ENCODE measurements around the gene VEGFB.
A peak's percentile ranks its signal among the peaks of the same experiment; 100 is the strongest.

Gene VEGFB

DNA sequence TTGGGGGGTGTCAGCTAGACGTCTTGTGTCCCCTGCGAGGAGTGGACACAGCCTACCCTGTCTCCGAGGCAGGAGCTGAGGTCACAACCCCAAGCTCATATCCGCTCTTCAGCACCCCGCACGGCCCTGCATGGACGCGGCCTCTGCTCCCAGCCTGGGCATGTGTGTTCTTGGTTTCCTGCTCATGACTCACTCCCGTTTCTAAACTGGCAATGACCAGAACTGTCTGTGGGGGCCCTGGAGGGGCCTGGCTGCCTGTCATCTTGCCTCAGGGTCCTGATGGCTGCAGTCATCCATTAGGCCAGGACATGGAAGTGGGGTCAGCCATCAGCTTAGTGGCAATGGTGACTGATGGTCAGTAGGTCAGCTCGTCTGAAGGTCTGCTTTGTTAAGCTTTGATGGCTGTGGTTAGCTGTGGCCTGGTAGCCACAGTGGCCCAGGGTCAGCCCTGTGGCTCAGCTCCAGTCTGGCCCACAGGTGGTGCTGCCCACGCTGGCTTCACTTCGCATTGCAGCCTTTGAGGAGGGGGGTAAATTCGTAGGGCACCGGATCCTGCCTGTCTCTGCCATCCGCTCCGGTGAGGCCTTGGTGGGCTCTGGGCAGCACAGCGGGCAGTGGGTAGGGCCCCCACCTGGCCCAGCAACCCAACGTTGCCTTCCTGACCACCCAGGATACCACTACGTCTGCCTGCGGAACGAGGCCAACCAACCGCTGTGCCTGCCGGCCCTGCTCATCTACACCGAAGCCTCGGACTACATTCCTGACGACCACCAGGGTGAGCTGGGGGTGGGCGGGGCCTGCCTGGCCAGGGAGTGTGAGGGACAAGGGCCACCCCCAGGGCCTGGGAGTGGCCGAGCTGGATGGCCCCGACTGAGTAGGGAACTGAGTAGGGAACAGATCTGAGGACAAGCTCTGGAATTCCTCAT lies 28.9 kb downstream of the VEGFB start:
- no peak for DNase-seq

GRCh38 chr11:64263947-64264317 lies 29.5 kb downstream of the VEGFB start:
- DNase-seq = no peak

DNA sequence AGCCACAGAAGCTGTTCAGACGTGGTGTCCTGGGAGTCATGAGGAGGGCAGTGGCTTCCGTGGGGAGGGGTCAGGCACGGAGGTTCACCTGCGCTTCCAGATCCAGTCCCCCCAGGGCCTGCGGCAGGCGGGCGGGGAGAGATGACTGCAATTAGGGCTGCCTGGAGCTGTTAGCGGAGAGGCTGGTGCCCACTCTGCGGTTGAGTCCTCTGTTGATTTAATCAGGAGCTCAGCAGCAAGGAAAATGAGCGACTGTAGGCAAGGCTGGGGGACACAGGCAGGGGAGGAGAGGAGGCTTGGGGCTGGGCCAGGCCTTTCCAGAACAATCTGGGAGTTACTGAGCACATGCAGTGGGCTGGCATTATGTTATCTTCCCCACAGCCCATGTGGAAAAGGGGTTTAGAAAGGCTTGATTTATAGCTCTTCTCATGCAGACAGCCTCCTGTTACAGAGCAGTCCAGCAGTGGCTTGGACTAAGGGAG lies 30.0 kb downstream of the VEGFB start:
- no peak for DNase-seq

- no peak for DNase-seq
These were observed 31.1 kb downstream of the VEGFB start for GRCh38 chr11:64265176-64266160.

DNA sequence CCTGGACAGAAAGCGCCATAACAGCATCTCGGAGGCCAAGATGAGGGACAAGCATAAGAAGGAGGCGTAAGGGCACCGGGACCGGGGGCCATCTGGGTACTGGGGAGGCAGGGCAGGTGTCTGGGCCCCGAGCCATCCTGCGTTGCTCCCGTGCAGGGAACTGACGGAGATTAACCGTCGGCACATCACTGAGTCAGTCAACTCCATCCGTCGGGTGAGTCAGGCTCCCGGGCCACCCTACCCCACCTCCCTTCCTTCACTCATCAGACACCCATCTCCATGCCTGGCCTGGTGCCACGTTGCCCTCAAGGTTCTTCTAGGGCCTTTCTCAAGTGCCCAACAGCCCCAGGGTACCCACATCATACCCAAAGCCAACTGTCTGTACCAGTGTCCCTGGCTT lies 32.0 kb downstream of the VEGFB start:
- no peak for DNase-seq

DNA sequence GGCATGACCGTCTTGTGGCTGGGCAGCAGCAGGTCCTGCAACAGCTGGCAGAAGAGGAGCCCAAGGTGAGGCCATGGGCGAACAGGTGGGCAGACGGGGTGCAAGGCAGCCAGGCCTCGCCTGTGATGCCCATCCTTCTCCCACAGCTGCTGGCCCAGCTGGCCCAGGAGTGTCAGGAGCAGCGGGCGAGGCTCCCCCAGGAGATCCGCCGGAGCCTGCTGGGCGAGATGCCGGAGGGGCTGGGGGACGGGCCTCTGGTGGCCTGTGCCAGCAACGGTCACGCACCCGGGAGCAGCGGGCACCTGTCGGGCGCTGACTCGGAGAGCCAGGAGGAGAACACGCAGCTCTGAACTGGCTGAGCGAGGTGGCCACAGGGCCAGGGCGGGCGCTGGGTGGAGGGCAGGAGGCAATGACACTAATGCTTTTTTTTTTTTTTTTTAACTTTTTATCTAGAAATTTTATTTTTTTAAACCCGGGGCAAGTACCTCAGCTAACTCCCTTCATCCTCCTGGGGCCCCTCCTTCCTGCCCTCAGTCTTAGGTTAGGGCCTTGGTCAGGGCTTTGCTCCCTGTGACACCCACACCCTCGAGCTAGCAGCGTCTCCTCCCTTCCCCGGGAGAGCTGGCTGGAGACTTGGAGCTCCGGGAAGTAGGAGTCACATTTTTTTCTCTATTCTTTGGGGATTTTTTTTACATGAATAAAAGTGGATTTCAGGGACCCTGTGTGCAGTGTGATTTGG lies 33.0 kb downstream of the VEGFB start:
- DNase-seq = no peak

DNA sequence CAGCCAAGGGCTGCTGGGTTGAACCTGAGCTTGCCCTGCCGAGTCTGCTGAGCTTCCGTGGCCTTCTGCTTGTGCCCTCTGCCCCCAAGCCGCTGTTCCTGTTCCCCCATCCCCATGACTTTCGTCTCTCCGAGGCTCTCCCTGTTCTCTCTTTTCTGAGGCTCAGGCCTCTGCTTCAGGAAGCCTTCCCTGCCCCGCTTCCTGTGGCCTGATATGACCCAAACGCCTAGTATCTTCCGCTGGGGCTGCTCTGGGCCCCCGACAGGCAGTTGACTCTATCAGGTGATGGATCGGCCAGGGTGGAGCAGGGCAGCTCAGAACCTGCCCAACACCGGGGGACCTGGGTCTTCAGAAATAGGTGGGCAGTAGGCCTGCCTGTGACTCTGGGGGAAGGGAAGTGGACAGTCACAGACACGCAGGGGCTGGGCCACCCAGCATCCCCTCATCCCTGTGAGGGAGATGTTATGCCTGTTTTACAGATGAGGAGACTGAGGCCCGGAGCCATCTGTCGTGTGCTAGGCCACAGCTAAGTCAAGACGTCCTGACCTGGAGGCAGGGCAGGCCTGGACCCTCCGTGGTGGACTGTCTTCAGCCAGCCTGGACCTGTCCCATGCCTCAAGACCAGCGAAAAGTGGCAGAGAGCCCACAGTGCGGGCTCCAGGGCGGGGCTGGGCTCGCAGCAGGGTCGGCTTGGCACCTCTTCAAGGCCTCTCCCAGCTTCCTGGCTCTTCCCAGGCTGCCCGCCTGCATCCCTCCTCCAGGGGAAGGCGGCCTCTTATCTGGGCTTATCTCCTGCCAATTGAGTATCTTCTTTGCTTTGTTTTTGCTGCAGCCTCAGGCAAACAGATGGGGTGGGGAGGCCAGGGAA lies 33.9 kb downstream of the VEGFB start:
- no peak for DNase-seq

- DNase-seq = no peak
These were observed 34.6 kb downstream of the VEGFB start for GRCh38 chr11:64268893-64269539.

GRCh38 chr11:64269540-64270220 lies 35.3 kb downstream of the VEGFB start:
- peak; percentile 96 for DNase-seq

DNA sequence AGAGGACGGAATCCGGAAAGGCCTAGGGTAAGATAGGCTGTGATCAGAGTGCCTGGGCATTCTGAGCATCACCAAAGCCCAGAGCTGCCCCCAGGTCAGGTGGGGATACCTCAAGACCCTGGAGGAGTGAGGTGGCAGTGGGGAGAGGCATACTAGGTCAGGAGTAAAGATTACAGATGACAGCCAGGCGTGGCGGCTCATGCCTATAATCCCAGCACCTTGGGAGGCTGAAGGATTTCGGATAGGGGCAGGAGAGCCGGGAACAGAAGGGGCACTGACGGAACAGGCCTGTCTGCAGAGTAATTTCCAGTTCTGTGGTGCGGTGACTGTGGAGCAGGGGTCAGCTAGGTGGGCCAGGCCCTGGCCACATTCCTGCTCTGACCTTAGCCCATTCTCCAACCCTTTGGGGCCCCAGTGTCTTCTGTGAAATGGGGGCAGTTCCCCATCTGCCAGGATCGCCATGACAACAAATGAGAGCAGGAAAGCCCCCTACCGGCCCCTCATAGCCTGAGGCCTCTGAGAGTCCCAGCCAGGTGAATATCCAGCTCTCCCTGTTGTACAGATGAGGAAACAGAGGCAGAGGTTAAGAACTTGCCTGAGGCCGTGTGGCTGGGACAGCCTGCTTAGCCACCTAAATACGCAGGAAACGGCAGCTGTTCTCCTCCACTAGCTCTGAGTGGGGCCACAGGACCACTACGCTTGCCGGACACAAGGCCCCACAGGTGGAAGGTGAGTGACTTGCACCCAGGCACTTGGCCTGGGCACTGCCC lies 40.8 kb downstream of the VEGFB start:
- no peak for DNase-seq

DNA sequence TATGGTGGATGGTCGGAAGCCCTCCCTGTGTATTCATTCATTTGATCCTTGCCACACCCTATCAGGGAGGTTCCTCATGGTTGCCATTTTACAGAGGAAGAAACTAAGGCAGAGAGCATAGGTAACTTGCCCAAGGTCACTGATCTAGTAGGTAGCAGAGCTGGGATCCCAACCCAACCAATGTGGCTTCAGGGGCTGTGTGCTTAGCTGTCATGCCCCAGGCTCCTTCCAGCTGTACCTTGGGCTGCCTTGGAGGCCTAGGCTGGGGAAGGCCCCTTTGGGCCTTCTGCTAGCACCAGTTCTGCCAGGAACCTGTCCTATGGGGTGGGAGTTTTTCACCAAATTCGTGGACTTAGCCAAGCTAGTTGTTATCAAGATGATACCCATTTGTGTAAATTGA lies 41.5 kb downstream of the VEGFB start:
- no peak for DNase-seq

DNA sequence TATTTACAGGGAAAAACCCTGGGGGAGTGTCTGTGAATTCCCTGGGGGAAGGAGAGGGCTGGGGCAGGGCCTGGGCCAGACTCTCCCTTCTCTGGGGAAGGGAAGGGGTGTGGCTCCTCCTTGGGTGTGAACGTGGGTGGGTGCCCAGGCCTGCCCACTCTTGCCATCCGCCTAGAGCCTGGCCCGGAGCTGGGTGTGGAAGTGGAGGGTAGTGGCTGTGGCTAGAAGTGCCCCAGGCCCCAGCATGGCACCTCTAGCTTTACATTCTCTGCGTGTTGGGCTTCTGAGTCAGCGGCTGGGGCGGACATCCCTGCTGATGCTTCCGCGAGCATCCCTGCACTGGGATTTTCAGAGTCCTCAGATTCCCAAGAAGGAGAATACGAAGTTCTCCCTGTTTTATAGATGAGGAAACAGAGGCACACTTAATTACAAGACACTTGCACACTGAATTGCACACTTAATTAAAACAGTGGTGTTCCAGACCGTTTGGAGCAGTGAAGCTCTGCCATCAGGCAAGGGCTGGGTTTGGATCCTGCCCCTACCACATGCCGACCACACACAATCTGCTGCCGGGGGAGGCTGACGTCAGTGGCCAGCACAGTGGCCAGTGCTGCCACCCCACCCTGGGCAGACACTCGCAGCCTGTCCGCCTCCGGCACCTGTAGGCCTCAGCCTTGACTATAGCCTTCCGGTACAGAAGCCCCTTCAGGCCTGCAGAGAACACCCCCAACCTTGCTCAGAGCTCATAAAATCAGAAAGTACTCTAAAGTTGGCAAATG lies 42.5 kb downstream of the VEGFB start:
- DNase-seq = no peak

DNA sequence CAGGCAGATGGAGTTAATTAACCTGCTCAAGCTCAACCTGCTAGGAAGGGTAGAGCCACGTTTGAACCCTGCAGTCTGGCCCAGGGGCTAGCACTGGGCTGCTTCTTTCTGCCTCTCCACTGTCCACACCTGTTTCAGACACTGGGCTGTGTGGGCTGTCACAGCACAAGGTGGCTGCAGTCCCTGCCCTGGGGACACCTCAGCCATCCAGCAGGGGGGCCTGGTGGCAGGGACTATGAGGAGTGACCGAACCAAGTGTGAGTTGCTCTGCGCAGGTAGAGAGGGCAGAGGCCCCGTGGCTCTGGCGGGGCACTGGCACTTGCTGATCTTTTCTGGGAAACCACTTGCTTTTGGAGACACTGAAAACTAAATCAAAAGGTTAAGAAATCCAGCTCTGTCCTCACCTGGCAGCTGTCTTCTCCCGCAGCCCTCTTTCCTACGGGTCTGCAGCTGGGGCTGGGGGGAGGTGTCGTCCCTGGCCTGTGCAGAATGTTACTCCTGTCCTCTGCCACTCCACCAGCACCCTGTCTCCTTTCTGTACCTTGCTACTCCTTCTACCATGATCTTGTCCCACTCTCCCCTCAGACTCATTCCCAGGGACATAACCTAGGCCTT lies 44.3 kb downstream of the VEGFB start:
- no peak for DNase-seq

- no peak for DNase-seq
These were observed 47.8 kb downstream of the VEGFB start for GRCh38 chr11:64281957-64282770.

GRCh38 chr11:64283092-64283491 lies 48.7 kb downstream of the VEGFB start:
- DNase-seq = no peak

DNA sequence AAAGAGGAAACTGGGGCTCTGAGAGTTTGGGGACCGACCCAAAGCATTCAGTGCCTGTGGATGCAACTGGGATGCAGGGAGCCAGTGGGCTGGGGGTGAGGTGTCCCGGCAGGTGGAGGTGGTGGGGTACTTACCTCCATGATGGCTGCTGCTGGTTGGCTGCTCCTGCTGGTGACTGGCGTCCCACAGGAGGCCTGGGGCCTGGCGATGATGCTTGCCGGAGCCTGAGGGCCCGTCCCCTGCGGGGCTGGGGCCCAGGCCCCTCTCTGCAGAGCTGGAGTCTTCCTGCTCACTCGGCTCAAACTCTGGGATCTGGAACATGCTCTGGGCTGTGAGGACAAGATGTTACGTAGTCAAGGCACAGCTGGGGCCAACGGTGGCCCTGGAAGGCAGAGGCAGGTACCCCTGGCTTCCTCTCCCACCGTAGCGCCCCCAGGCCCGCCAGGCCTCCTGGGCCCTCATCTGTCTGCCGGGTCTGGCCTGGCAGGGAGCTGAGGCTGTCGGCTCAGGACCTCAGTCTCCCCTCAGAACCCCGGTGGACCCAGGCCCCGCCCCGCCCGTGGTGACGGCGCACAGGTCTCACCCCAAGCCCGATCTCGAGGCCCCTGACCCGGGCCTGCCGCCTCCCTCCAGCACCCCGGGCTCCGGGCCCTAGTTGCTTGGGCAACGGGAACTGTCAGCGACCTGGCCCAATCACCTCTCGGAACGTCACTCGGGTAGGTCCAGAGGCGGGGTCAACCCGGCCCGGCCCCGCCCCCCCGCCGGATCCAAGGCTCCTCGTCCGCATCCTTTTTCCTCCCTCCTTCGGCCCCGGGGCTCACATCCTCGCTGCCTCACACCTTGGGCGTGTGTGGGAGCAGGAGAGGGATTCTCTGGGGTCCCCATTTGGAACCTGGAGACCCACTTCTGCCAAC lies 49.9 kb downstream of the VEGFB start, which contains the start of gene BAD:
Gene BAD (minus strand): TSS at position 618 of the 914 bp plus-strand sequence. CDS start 297 bp downstream, at position 321.
- DNase-seq = peak; percentile 91
